Neuron (in vitro differentiated cells): ENCODE results near the gene PMIS2.

Source experiments
- H2AFZ ChIP-seq: one replicate; pipeline ENCODE4 v1.6.1; 2013; ENCODE audit warnings: low read depth, mild to moderate bottlenecking, inconsistent platforms, low read length, moderate library complexity
- H3K27me3 ChIP-seq: one replicate; pipeline ENCODE4 v1.6.1; 2013; ENCODE audit warnings: low read length; ENCODE audit not compliant: insufficient read depth
- H3K36me3 ChIP-seq: one replicate; pipeline ENCODE4 v1.6.1; 2013; ENCODE audit warnings: low read length; ENCODE audit not compliant: insufficient read depth
- H3K4me1 ChIP-seq: one replicate; pipeline ENCODE4 v1.6.1; 2013; ENCODE audit warnings: low read length; ENCODE audit not compliant: insufficient read depth
- H3K4me3 ChIP-seq: 2 replicates; pipeline ENCODE4 v1.5.1; 2013; ENCODE audit warnings: mild to moderate bottlenecking, low read length, moderate library complexity
- H3K9me3 ChIP-seq: one replicate; pipeline ENCODE4 v1.6.1; 2013; ENCODE audit warnings: low read length

Gene PMIS2

DNA sequence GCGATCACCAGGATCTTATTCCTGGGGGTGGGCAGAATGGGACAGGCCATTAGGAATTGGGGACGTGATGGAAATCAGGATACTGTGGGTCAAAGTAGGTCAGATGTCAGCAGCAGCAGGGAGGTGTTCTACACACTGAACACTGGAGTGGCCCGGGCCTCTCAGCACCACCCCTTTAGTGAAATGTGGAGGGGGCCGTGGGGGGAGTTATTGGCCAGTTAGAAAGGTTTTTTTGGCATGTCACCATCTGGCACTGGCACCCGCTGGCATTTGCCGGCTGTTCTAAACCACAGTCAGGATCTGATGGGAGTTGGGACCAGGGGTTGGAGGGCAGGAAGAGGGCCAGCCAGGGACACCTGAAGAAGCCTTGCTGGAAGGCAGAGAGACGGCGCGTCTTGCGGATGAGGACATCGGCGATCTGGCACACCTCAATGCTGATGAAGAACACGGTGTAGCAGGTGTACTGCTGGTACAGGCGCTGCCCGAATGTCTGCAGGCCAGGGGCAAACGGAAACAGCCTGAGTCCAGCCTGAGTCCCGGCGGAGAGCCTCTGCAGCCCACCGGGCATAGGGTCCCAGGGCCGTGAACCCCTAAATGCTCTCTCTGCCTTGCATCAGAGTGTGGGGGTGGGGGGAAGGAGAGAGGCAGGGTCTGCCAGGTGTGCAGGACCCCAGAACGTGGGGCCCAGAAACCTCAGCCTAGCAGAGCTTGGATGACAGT, 34.7 kb upstream of the PMIS2 start:
- Histone ChIP-seq H3K9me3 (no peaks in the 10 kb centered on the region), H3K4me3 (no peak overlapping the region), H3K4me1 (peaks cover 3% of the 10 kb centered on the region), H3K36me3 (no peaks in the 10 kb centered on the region), H2AFZ (no peak overlapping the region), H3K27me3 (peaks cover 13% of the 10 kb centered on the region)

DNA sequence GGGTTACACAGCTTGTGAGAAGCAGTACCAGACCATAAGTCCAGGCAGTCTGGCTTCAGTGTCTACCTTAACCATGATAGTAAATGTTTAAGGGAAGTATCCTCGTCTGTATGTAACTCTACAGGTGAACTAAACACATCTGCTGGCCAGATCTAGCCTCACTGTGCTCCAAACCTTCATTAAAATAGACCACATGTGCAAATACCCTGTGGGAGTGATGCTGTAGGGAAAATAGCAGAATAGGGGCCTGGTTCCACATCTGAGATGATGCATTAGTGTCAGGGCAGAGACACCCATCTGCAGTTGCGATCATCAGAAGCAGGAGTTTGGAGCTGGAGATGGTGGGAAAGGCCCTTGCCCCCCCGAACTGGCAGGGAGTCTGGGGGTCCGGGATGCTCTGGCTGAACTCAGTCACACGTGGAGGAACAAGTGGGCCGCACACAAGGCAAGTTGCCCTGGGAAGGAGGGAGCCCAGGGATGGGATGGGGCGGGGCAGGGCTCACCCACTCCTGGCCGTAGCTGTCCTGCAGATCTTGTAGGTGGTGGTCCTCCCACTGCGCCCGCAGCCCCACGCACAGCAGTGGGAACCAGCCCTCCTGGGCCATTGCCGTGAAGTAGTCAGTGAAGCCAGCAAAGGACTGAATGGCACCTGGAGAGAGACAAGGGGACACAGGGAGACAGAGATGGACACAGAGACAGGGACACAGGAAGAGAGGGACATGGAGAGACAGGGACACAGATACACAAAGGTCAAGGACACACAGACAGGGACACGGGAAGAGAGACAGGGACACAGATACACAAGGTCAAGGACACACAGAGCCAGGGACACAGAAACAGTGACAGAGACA, 33.2 kb upstream of the PMIS2 start:
- Histone ChIP-seq H3K36me3 (no peaks in the 10 kb centered on the region), H3K4me1 (peaks cover 3% of the 10 kb centered on the region), H3K9me3 (no peaks in the 10 kb centered on the region), H2AFZ (no peak overlapping the region), H3K27me3 (peaks cover 22% of the 10 kb centered on the region), H3K4me3 (no peak overlapping the region)

DNA sequence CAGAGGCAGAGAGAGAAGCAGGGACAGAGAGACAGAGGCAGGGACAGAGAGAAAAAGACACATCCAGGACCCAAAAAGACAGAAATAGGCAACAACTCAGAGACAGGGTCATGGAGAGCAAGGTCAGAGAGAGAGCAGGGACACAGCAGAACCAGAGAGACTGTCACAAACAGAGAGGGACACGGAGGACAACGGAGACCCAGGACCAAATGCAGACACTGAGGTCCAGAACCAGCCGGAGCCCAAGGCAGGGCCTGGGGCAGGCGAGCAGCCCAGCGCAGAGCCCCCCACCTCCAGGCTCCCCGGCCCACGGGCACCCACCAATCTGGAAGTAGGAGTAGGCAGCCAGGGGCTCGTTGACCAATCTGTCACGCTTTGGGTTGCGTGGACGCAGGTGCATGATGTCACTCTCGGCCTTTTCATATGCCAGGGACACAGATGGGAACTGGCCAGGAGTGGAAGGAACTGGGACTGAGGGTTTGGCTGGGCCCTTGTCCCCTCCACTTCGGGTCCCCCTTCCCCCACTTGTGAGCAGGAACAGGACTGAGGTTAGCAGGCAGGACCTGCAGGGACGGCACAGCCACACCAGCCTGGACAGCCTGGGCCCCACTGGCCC, 32.5 kb upstream of the PMIS2 start:
- peaks cover 3% of the 10 kb centered on the region for H3K4me1 ChIP-seq
- peaks cover 28% of the 10 kb centered on the region for H3K27me3 ChIP-seq
- no peak overlapping the region for H2AFZ ChIP-seq
- no peaks in the 10 kb centered on the region for H3K36me3 ChIP-seq
- H3K4me3 ChIP-seq, result no peak overlapping the region
- H3K9me3 ChIP-seq, result no peaks in the 10 kb centered on the region

DNA sequence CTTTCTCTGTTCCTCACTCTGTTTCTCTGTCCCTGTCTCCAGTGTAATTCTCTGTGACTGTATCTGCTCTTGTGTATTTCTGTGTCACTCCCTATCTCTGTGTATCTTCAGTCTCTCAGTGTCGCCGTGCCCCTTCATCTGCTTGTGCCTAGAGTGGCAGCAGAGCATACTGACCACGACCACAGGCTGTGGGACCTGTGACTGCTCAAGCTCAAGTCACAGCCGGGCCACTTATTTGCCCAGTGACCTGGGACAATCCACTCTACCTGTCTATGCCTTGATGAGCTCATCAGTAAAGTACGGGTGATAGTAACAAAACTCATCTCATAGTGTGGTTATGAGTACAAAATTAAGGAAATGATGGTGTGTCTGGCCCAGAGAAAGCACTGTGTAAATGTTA, 31.9 kb upstream of the PMIS2 start:
- peaks cover 34% of the 10 kb centered on the region for H3K27me3 ChIP-seq
- no peaks in the 10 kb centered on the region for H3K36me3 ChIP-seq
- H3K9me3 ChIP-seq, result no peaks in the 10 kb centered on the region
- H2AFZ ChIP-seq, result no peak overlapping the region
- H3K4me3 ChIP-seq, result no peak overlapping the region
- H3K4me1 ChIP-seq, result peaks cover 3% of the 10 kb centered on the region

DNA sequence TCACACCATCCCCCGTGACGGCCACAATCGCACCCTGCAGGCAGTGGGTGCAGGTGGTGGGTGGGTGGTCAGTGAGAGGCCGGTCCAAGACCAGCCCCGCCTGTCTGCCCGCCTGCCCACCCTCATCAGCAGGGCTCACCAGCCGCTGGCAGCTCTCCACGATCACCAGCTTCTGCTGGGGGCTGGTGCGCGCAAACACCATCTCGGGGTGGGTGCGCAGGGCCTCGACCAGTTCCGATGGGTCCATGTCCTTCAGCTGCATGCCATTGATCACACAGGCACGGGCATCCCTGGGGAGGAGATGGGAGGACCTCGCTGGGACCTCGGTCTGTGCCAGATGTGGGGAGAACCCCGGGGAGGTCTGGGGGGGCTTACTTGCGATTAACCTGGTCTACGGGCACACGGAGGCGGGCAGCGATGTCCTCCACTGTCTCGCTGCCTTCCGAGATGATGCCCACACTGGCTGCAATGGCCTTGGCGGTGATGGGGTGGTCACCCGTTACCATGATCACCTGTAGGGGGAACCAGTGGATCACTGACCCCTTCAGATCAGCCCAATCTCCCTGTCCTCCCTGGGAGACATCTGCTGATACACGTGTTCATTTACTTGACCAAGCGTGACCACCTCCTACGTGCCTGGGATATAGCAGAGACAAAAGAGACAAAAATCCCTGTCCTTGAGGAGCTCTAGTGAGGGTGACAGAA, 30.5 kb upstream of the PMIS2 start:
- H2AFZ ChIP-seq, result no peak overlapping the region
- no peaks in the 10 kb centered on the region for H3K36me3 ChIP-seq

GRCh38 chr19:35556025-35556590, 29.9 kb upstream of the PMIS2 start:
- Histone ChIP-seq H3K4me3 (no peak overlapping the region), H3K9me3 (peaks cover 2% of the 10 kb centered on the region), H3K4me1 (peaks cover 3% of the 10 kb centered on the region), H3K27me3 (peaks cover 49% of the 10 kb centered on the region), H2AFZ (no peak overlapping the region), H3K36me3 (no peaks in the 10 kb centered on the region)

More for the DNA sequence above, 30.5 kb upstream of the PMIS2 start:
- Histone ChIP-seq H3K9me3 (peaks cover 2% of the 10 kb centered on the region), H3K27me3 (peaks cover 46% of the 10 kb centered on the region), H3K4me3 (no peak overlapping the region), H3K4me1 (peaks cover 3% of the 10 kb centered on the region)

DNA sequence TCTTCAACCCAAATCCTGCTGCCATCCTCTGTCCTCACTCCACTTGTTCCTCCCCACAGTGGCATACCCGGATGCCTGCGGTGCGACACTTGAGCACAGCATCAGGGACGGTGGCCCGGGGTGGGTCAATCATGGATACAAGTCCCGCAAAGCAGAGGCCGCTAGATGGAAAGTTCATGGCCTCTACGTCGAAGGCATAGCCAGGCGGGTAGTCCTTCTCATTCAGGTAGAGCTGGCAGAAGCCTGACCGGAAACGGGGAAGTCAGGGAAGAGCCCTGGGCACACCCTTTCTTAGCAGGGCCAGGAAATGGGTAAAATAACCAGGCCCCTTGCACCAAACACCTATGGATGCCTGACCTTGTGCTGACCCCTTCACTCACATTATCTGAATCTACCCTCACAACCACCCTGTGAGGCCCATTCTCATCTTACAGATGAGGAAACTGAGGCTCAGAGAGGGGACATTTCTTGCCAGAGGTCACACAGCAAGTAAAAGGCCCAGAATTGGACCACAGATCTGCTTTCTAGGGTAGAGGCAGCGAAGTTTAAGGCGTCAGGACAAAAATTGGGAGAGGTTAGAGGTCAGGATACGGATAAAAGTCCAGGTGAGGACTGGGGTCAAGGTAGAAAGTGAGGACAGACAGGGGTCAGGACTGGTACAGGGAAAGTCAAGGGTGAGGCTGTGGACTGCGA, 29.0 kb upstream of the PMIS2 start:
- H3K4me3 ChIP-seq, result no peak overlapping the region
- H2AFZ ChIP-seq, result peak overlapping the region; percentile 9
- peaks cover 2% of the 10 kb centered on the region for H3K9me3 ChIP-seq
- peaks cover 54% of the 10 kb centered on the region for H3K27me3 ChIP-seq
- peaks cover 3% of the 10 kb centered on the region for H3K4me1 ChIP-seq
- H3K36me3 ChIP-seq, result no peaks in the 10 kb centered on the region

GRCh38 chr19:35557539-35558399, 28.2 kb upstream of the PMIS2 start:
- H3K36me3 ChIP-seq, result no peaks in the 10 kb centered on the region
- H2AFZ ChIP-seq, result peak overlapping the region; percentile 9
- H3K27me3 ChIP-seq, result peaks cover 62% of the 10 kb centered on the region
- H3K9me3 ChIP-seq, result peaks cover 2% of the 10 kb centered on the region
- H3K4me3 ChIP-seq, result peak overlapping the region; percentile 38
- H3K4me1 ChIP-seq, result peaks cover 3% of the 10 kb centered on the region

DNA sequence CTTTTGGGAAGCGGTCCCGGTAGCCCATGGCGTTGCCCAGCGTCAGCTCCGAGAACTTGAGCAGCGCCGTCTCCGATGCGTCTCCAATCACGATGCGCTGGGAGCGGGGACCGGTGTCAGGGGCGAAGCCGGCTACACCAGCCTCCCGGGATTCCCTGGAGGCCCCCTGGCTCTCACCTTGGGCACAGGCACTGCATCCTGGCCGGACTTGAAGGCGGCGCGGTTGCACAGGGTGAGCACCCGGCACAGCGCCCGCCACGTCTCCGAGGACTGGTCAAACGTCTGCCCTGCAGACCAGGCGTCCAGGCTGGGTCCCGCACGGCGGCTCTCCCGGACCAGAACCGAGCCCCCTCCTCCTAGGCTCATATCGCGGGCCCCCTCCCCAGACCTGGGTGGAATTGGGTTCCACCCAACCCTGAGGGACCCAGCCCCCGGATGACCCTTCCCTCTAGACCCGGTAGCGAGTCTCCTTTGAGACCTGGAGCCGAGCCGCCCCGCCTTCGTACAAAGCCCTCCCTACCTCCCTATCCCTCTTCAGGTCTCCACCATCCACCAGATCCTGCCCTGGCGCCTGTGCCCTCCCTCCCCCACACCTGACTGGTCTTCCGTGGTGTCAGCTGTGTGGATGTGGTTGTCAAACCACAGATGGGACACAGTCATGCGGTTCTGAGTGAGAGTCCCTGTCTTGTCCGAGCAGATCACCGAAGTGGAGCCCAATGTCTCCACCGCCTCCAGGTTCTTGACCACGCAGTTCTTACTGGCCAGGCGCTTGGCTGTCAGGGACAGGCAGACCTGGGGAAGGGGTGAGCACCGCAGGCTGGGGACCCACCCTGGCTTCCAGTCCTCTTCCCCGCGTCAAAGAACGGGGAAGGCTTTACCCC, 27.3 kb upstream of the PMIS2 start:
- no peak overlapping the region for H3K4me3 ChIP-seq

DNA sequence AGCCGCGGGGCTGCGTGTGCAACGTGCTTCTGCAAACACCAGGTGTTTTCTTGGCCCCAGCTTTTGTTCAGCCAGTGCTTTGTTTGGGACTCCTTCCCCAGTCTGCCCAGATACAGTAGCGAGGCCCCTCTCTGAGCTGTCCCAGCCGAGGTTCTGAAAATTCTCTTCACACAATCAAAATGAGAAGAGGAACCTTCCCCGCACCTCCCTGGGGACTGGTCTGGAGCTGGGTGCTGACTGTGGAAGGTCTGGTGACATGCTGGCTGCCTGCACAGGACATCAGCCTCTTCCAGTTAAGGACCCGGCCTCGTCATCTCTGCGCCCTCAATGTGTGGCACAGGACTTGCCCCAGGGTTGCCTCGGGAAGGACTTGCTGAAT, 26.7 kb upstream of the PMIS2 start:
- Histone ChIP-seq H3K36me3 (no peaks in the 10 kb centered on the region), H3K4me3 (no peak overlapping the region), H3K27me3 (peaks cover 58% of the 10 kb centered on the region), H2AFZ (no peak overlapping the region), H3K9me3 (peaks cover 2% of the 10 kb centered on the region), H3K4me1 (peaks cover 3% of the 10 kb centered on the region)

More for the DNA sequence above, 27.3 kb upstream of the PMIS2 start:
- Histone ChIP-seq H2AFZ (peak overlapping the region; percentile 9), H3K9me3 (peaks cover 2% of the 10 kb centered on the region), H3K4me1 (peaks cover 3% of the 10 kb centered on the region), H3K27me3 (peaks cover 58% of the 10 kb centered on the region), H3K36me3 (no peaks in the 10 kb centered on the region)

DNA sequence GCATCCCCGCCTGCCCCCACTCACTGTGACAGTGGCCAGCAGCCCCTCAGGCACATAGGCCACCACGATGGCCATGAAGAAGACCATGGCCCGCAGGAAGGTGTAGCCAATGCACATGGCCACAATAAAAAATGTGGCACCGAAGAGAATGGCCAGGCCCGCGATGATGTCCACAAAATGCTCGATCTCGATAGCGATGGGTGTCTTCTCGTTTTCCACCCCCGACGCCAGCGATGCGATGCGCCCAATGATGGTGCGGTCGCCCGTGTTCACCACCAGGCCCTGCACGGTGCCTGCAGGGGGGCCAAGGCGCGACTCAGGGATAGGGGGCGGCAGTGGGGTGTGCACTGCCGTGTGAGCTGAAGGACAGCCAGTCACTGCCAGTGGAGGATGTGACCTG, 26.2 kb upstream of the PMIS2 start:
- Histone ChIP-seq H3K4me3 (no peak overlapping the region), H2AFZ (no peak overlapping the region), H3K9me3 (peaks cover 2% of the 10 kb centered on the region), H3K27me3 (peaks cover 54% of the 10 kb centered on the region), H3K4me1 (peaks cover 3% of the 10 kb centered on the region), H3K36me3 (no peaks in the 10 kb centered on the region)
